CD14-positive monocyte (primary cell): ENCODE data around the gene TARBP1. TPM values are rescaled to one million over a fixed set of nuclear protein-coding genes. Genes with fewer than 3 reads are reported as not detected.

Experiments
- DNase-seq, 3 donors: peaks; one replicate each; pipeline ENCODE4 v3.0.0-alpha.2; 2011 to 2022
- H2AFZ ChIP-seq: 2 replicates; pipeline ENCODE4 v1.6.0; 2012; ENCODE audit warnings: mild to moderate bottlenecking, low read depth, low read length, inconsistent platforms; ENCODE audit not compliant: insufficient read depth, poor library complexity, severe bottlenecking
- H3K27ac ChIP-seq, 2 donors: 1 replicate in 1 of 2; 2 replicates in 1 of 2; pipeline ENCODE4 v1.5.1; 2012 to 2013; ENCODE audit warnings: low read length in 2 of 2, control low read depth in 1 of 2, inconsistent platforms in 1 of 2, low read depth in 1 of 2, mild to moderate bottlenecking in 1 of 2
- H3K27me3 ChIP-seq, 2 donors: one replicate each; pipeline versions ENCODE4 v1.6.0 to v1.6.1; 2011 to 2013; ENCODE audit warnings: low read length in 2 of 2; ENCODE audit not compliant: control insufficient read depth in 2 of 2, insufficient read depth in 2 of 2
- H3K36me3 ChIP-seq, 2 donors: replicated peaks in 1 of 2; 1 replicate in 1 of 2; 2 replicates in 1 of 2; pipeline versions ENCODE4 v1.5.1 to v1.6.1; 2012 to 2013; ENCODE audit warnings: low read length in 2 of 2, control low read depth in 1 of 2, inconsistent platforms in 1 of 2, mild to moderate bottlenecking in 1 of 2; ENCODE audit not compliant: insufficient read depth in 2 of 2, control insufficient read depth in 1 of 2
- H3K4me1 ChIP-seq, 2 donors: 1 replicate in 1 of 2; 2 replicates in 1 of 2; pipeline versions ENCODE4 v1.5.1 to v1.6.1; 2012 to 2013; ENCODE audit warnings: low read length in 2 of 2, control low read depth in 1 of 2, inconsistent platforms in 1 of 2, mild to moderate bottlenecking in 1 of 2, moderate library complexity in 1 of 2; ENCODE audit not compliant: insufficient read depth in 2 of 2, control insufficient read depth in 1 of 2
- H3K4me2 ChIP-seq: replicated peaks from 2 replicates; pipeline ENCODE3; 2012; ENCODE audit warnings: low read length, moderate library complexity, mild to moderate bottlenecking; ENCODE audit not compliant: poor library complexity, severe bottlenecking; ENCODE audit errors: extremely low read depth
- H3K4me3 ChIP-seq, 3 experiments: fragments of 200-600 bp in 1 of 3; sonication (generic) in 1 of 3; replicated peaks in 1 of 3; 1 replicate in 2 of 3; 2 replicates in 1 of 3; pipeline ENCODE4 v1.5.1; 2011 to 2013; ENCODE audit warnings: low read length in 3 of 3, mild to moderate bottlenecking in 3 of 3, control low read depth in 2 of 3, low read depth in 2 of 3, inconsistent platforms in 1 of 3, moderate library complexity in 1 of 3
- H3K79me2 ChIP-seq: 2 replicates; pipeline ENCODE4 v1.6.0; 2012; ENCODE audit warnings: mild to moderate bottlenecking, control low read depth, inconsistent platforms, low read length, moderate library complexity; ENCODE audit not compliant: insufficient read depth
- H3K9ac ChIP-seq: 2 replicates; pipeline ENCODE4 v1.6.0; 2017; ENCODE audit warnings: low read length, mild to moderate bottlenecking; ENCODE audit not compliant: insufficient read depth, poor library complexity, severe bottlenecking
- H3K9me3 ChIP-seq, 2 donors: replicated peaks in 1 of 2; 1 replicate in 1 of 2; 2 replicates in 1 of 2; pipeline versions ENCODE4 v1.5.1 to v1.6.1; 2012 to 2013; ENCODE audit warnings: low read length in 2 of 2, control low read depth in 1 of 2; ENCODE audit not compliant: control insufficient read depth in 1 of 2, insufficient read depth in 1 of 2
- H4K20me1 ChIP-seq: 2 replicates; pipeline ENCODE4 v1.6.0; 2012; ENCODE audit warnings: mild to moderate bottlenecking, low read length, control low read depth, moderate library complexity; ENCODE audit not compliant: insufficient read depth
- H3K27ac Mint-ChIP-seq, 7 donors: one replicate each; pipeline ENCODE4 v1.8.0; 2020; ENCODE audit warnings: mild to moderate bottlenecking in 7 of 7, mixed read lengths in 7 of 7, moderate library complexity in 6 of 7, inconsistent platforms in 2 of 7
- H3K27me3 Mint-ChIP-seq, 3 donors: one replicate each; pipeline ENCODE4 v1.8.0; 2021 to 2022; ENCODE audit warnings: low read depth in 3 of 3, mild to moderate bottlenecking in 3 of 3, mixed read lengths in 3 of 3, moderate library complexity in 3 of 3, inconsistent platforms in 1 of 3
- H3K36me3 Mint-ChIP-seq, 2 donors: one replicate each; pipeline ENCODE4 v1.8.0; 2020; ENCODE audit warnings: mixed read lengths in 2 of 2, inconsistent platforms in 1 of 2, mild to moderate bottlenecking in 1 of 2
- H3K4me1 Mint-ChIP-seq: one replicate; pipeline ENCODE4 v1.8.0; 2020; ENCODE audit warnings: mild to moderate bottlenecking, mixed read lengths
- H3K4me3 Mint-ChIP-seq, 2 donors: one replicate each; pipeline ENCODE4 v1.8.0; 2020; ENCODE audit warnings: mild to moderate bottlenecking in 2 of 2, mixed read lengths in 2 of 2, moderate library complexity in 1 of 2
- H3K9me3 Mint-ChIP-seq, 7 donors: one replicate each; pipeline ENCODE4 v1.8.0; 2020 to 2022; ENCODE audit warnings: mixed read lengths in 7 of 7, mild to moderate bottlenecking in 6 of 7, moderate library complexity in 6 of 7, inconsistent platforms in 2 of 7
- CTCF ChIP-seq: fragments of 200-600 bp; IDR thresholded peaks from one replicate; pipeline ENCODE4 v1.8.0; 2022; ENCODE audit warnings: antibody characterized with exemption, mild to moderate bottlenecking
- WGBS: methylation state at CpG from one replicate; pipeline ENCODE4 v1.1.5; 2013; ENCODE audit warnings: missing lambda C conversion rate; ENCODE audit not compliant: insufficient coverage; 5-methylcytosine and 5-hydroxymethylcytosine counted together
- intact Hi-C, 2 donors: fragments of 100-400 bp; cut with micrococcal nuclease; formaldehyde crosslinking; loops; one replicate each; pipeline versions ENCODE4 v1.15.0 to v1.15.1; 2023
- polyA plus RNA-seq, 3 donors: library from polyadenylated mRNA; depleted of rRNA in 1 of 3; unstranded in 2 of 3; stranded (reverse) in 1 of 3; fragments of 300-500 nt in 2 of 3; fragments of >200 nt in 1 of 3; fragmentation: Illumina TruSeq in 2 of 3; gene quantifications; 1 replicate in 2 of 3; 2 replicates in 1 of 3; pipeline ENCODE4 v1.2.3, GENCODE V29; 2012 to 2021

The TARBP1 gene
- polyA plus RNA-seq, 3 donors, result 1.4 to 30.9 (median 3.2) TPM

GRCh38 chr1:234479310-234479559, 256 bp upstream of the TARBP1 start:
- TF ChIP-seq CTCF, result no peak

GRCh38 chr1:234478152-234478480, 863 bp downstream of the TARBP1 start:
- Histone ChIP-seq H3K4me3 (peak overlapping the region; percentile 65 to 84 (median 80)), H2AFZ (peak overlapping the region; percentile 90), H3K4me1 (peaks cover 35 to 42% of the 10 kb centered on the region in 2 donors), H3K4me2 (peak overlapping the region; percentile 95), H3K27ac (peak overlapping the region; percentile 46 to 58), H3K27me3 (no peaks in the 10 kb centered on the region), H3K9me3 (no peaks in the 10 kb centered on the region), H3K79me2 (peaks cover 34% of the 10 kb centered on the region), H3K9ac (peak overlapping the region; percentile 58), H4K20me1 (no peaks in the 10 kb centered on the region), H3K36me3 (no peaks in the 10 kb centered on the region)
- peak overlapping the region; percentile 85 to 91 for H3K4me3 Mint-ChIP-seq
- H3K36me3 Mint-ChIP-seq, result peaks cover 0 to 3% of the 10 kb centered on the region in 2 donors
- no peak for TF ChIP-seq CTCF
- H3K4me1 Mint-ChIP-seq, result peaks cover 40% of the 10 kb centered on the region
- intact Hi-C loops, result loop anchor here in 1 of 2 donors (10.0 kb wide), 1 partner anchor 153 kb away; no protein-coding TSS in a partner anchor
- DNase-seq, result no peak
- H3K27me3 Mint-ChIP-seq, result peaks cover 0 to 8% (median 6%) of the 10 kb centered on the region in 3 donors
- under 1% methylated on average over 43 of the region's 43 CpGs for WGBS
- peaks cover 0 to 2% (median 0%) of the 10 kb centered on the region in 7 donors for H3K9me3 Mint-ChIP-seq
- H3K27ac Mint-ChIP-seq, result peak overlapping the region in 5 of 7 donors; percentile 56 to 87 (median 76)

More at GRCh38 chr1:234479310-234479559, 256 bp upstream of the TARBP1 start:
- H3K36me3 ChIP-seq, result no peaks in the 10 kb centered on the region
- peaks cover 25% of the 10 kb centered on the region for H3K79me2 ChIP-seq
- no peaks in the 10 kb centered on the region for H4K20me1 ChIP-seq
- peak overlapping the region; percentile 54 to 69 for H3K4me3 Mint-ChIP-seq
- H3K36me3 Mint-ChIP-seq, result peaks cover 0 to under 1% of the 10 kb centered on the region in 2 donors
- H3K27ac ChIP-seq, result no peak overlapping the region
- H3K27ac Mint-ChIP-seq, result no peak overlapping the region
- peak overlapping the region; percentile 56 for H3K9ac ChIP-seq
- peaks cover 32% of the 10 kb centered on the region for H3K4me1 Mint-ChIP-seq
- intact Hi-C loops, result loop anchor here in 1 of 2 donors (10.0 kb wide), 1 partner anchor 154 kb away; no protein-coding TSS in a partner anchor
- H3K27me3 Mint-ChIP-seq, result peaks cover 0 to 10% (median 8%) of the 10 kb centered on the region in 3 donors
- H3K9me3 ChIP-seq, result no peaks in the 10 kb centered on the region
- H3K4me3 ChIP-seq, result peak overlapping the region; percentile 7 to 84 (median 80)
- H2AFZ ChIP-seq, result peak overlapping the region; percentile 90
- H3K4me2 ChIP-seq, result peak overlapping the region; percentile 95
- H3K9me3 Mint-ChIP-seq, result peaks cover 0 to 2% (median 0%) of the 10 kb centered on the region in 7 donors
- H3K4me1 ChIP-seq, result peaks cover 30 to 36% of the 10 kb centered on the region in 2 donors
- H3K27me3 ChIP-seq, result no peaks in the 10 kb centered on the region
- WGBS, result 17% methylated on average over 4 of the region's 5 CpGs
- no peak for DNase-seq
